HepG2 (cell line): Measurements from ENCODE around the gene PCBP4. TPM values are rescaled to one million over a fixed set of nuclear protein-coding genes. Genes with fewer than 3 reads are reported as not detected.

ENCODE experiments used
- CC2D1A ChIP-seq: sonication (generic); formaldehyde crosslinking; IDR thresholded peaks from 2 replicates; pipeline ENCODE4 v1.8.1; 2023; ENCODE audit warnings: mild to moderate bottlenecking, missing genetic modification reagents
- CSRNP1 ChIP-seq: sonication (generic); formaldehyde crosslinking; IDR thresholded peaks from 2 replicates; pipeline ENCODE4 v1.8.1; 2023; ENCODE audit warnings: mild to moderate bottlenecking, missing genetic modification reagents
- EZH2 ChIP-seq: conservative IDR thresholded peaks from 2 replicates; pipeline ENCODE4 v1.6.1; 2012; ENCODE audit warnings: mild to moderate bottlenecking, low read depth, low read length, moderate library complexity
- FOXP1 ChIP-seq, 2 experiments: fragments of 450-650 bp in 1 of 2; IDR thresholded peaks; 2 replicates each; pipeline ENCODE4 v1.6.1; 2017 to 2018; ENCODE audit warnings: antibody characterized with exemption in 1 of 2
- KDM4B ChIP-seq: sonication (generic); formaldehyde crosslinking; IDR thresholded peaks from 2 replicates; pipeline ENCODE4 v1.4.0; 2020; ENCODE audit warnings: missing genetic modification reagents
- KLF9 ChIP-seq: IDR thresholded peaks from 2 replicates; pipeline ENCODE4 v1.6.1; 2016; ENCODE audit warnings: low read depth
- MIER2 ChIP-seq: IDR thresholded peaks from 2 replicates; pipeline ENCODE4 v1.6.1; 2016; ENCODE audit warnings: missing biosample characterization, missing genetic modification reagents
- MXI1 ChIP-seq: IDR thresholded peaks from 3 replicates; pipeline ENCODE4 v1.6.1; 2012; ENCODE audit warnings: low read depth, low read length, inconsistent platforms, borderline replicate concordance
- PHF21A ChIP-seq: sonication (generic); formaldehyde crosslinking; IDR thresholded peaks from 2 replicates; pipeline ENCODE4 v1.5.0; 2020; ENCODE audit warnings: mild to moderate bottlenecking, missing genetic modification reagents
- ZC3H4 ChIP-seq: sonication (generic); formaldehyde crosslinking; IDR thresholded peaks from 2 replicates; pipeline ENCODE4 v1.4.0; 2020; ENCODE audit warnings: missing genetic modification reagents, borderline replicate concordance
- ZNF230 ChIP-seq: sonication (generic); formaldehyde crosslinking; IDR thresholded peaks from 2 replicates; pipeline ENCODE4 v1.4.0; 2020; ENCODE audit warnings: mild to moderate bottlenecking, missing genetic modification reagents
- ZNF333 ChIP-seq: sonication (generic); formaldehyde crosslinking; IDR thresholded peaks from 2 replicates; pipeline ENCODE4 v1.4.0; 2020; ENCODE audit warnings: mild to moderate bottlenecking, missing genetic modification reagents, borderline replicate concordance
- ZNF775 ChIP-seq: sonication (generic); formaldehyde crosslinking; IDR thresholded peaks from 2 replicates; pipeline ENCODE4 v1.4.0; 2020; ENCODE audit warnings: missing genetic modification reagents, mild to moderate bottlenecking, moderate library complexity, borderline replicate concordance
- ZNF879 ChIP-seq: sonication (generic); formaldehyde crosslinking; IDR thresholded peaks from 2 replicates; pipeline ENCODE4 v1.8.1; 2023; ENCODE audit warnings: missing genetic modification reagents
- polyA plus RNA-seq, 8 experiments: library from polyadenylated mRNA; depleted of rRNA in 3 of 8; stranded (reverse) in 7 of 8; unstranded in 1 of 8; fragments of >200 nt; fragmentation: Illumina TruSeq in 4 of 8; extraction: Trizol in 4 of 8; gene quantifications; 2 replicates each; pipeline versions ENCODE4 v1.2.1 to v1.2.3, GENCODE V29; 2011 to 2016; ENCODE audit warnings: low read depth in 4 of 8, missing spikeins in 1 of 8, mixed read lengths in 1 of 8; ENCODE audit not compliant: insufficient read depth in 1 of 8
- total RNA-seq, 5 experiments: library from RNA; depleted of rRNA; stranded (reverse); fragments of >200 nt; fragmentation: Illumina TruSeq; extraction: Trizol; gene quantifications; 2 replicates each; pipeline ENCODE4 v1.2.3, GENCODE V29; 2016; ENCODE audit warnings: low read depth in 1 of 5
- TF ChIP-seq, protein P1 (sequence below): sonication (generic); formaldehyde crosslinking; IDR thresholded peaks from 2 replicates; pipeline ENCODE4 v1.5.1; 2020; ENCODE audit warnings: missing genetic modification reagents, mild to moderate bottlenecking, borderline replicate concordance
- TF ChIP-seq, protein P2 (sequence below), 2 experiments: IDR thresholded peaks; 2 replicates each; pipeline ENCODE4 v1.6.1; 2011 to 2012; ENCODE audit warnings: low read length in 2 of 2, borderline replicate concordance in 1 of 2, low read depth in 1 of 2, mild to moderate bottlenecking in 1 of 2, moderate library complexity in 1 of 2
- TF ChIP-seq, protein P3 (sequence below): sonication (generic); formaldehyde crosslinking; IDR thresholded peaks from 2 replicates; pipeline ENCODE4 v1.8.0; 2022; ENCODE audit warnings: missing genetic modification reagents, low read depth, mild to moderate bottlenecking, borderline replicate concordance
- TF ChIP-seq, protein P4 (sequence below): sonication (generic); formaldehyde crosslinking; IDR thresholded peaks from 2 replicates; pipeline ENCODE4 v1.4.0; 2020; ENCODE audit warnings: missing genetic modification reagents, mild to moderate bottlenecking, borderline replicate concordance

PCBP4 gene
- total and polyA plus RNA-seq, 2 of the 13 experiments (the other 11 are each of a cell fraction or from before 2014, with no cell fraction given): 36.8 to 51.3 TPM

- TF ChIP-seq, protein P1, sequence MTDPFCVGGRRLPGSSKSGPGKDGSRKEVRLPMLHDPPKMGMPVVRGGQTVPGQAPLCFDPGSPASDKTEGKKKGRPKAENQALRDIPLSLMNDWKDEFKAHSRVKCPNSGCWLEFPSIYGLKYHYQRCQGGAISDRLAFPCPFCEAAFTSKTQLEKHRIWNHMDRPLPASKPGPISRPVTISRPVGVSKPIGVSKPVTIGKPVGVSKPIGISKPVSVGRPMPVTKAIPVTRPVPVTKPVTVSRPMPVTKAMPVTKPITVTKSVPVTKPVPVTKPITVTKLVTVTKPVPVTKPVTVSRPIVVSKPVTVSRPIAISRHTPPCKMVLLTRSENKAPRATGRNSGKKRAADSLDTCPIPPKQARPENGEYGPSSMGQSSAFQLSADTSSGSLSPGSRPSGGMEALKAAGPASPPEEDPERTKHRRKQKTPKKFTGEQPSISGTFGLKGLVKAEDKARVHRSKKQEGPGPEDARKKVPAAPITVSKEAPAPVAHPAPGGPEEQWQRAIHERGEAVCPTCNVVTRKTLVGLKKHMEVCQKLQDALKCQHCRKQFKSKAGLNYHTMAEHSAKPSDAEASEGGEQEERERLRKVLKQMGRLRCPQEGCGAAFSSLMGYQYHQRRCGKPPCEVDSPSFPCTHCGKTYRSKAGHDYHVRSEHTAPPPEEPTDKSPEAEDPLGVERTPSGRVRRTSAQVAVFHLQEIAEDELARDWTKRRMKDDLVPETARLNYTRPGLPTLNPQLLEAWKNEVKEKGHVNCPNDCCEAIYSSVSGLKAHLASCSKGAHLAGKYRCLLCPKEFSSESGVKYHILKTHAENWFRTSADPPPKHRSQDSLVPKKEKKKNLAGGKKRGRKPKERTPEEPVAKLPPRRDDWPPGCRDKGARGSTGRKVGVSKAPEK (CRISPR knock-in tag): no peak
- TF ChIP-seq, protein P2, sequence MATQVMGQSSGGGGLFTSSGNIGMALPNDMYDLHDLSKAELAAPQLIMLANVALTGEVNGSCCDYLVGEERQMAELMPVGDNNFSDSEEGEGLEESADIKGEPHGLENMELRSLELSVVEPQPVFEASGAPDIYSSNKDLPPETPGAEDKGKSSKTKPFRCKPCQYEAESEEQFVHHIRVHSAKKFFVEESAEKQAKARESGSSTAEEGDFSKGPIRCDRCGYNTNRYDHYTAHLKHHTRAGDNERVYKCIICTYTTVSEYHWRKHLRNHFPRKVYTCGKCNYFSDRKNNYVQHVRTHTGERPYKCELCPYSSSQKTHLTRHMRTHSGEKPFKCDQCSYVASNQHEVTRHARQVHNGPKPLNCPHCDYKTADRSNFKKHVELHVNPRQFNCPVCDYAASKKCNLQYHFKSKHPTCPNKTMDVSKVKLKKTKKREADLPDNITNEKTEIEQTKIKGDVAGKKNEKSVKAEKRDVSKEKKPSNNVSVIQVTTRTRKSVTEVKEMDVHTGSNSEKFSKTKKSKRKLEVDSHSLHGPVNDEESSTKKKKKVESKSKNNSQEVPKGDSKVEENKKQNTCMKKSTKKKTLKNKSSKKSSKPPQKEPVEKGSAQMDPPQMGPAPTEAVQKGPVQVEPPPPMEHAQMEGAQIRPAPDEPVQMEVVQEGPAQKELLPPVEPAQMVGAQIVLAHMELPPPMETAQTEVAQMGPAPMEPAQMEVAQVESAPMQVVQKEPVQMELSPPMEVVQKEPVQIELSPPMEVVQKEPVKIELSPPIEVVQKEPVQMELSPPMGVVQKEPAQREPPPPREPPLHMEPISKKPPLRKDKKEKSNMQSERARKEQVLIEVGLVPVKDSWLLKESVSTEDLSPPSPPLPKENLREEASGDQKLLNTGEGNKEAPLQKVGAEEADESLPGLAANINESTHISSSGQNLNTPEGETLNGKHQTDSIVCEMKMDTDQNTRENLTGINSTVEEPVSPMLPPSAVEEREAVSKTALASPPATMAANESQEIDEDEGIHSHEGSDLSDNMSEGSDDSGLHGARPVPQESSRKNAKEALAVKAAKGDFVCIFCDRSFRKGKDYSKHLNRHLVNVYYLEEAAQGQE (IDR thresholded peaks at IDR 0.05; ENCODE audit: borderline replicate concordance in 1 of 2, low read depth in 1 of 2, low read length in 2 of 2): no peak
- TF ChIP-seq ZNF230 (no peak), EZH2 (no peak), ZC3H4 (no peak; the same call in 1 of the 2 replicates), ZNF333 (CRISPR knock-in tag) (no peak), CSRNP1 (CRISPR knock-in tag) (no peak), PHF21A (CRISPR knock-in tag) (peak; percentile 37; the same call in 1 of the 2 replicates), FOXP1 (IDR thresholded peaks at IDR 0.05) (no peak), FOXP1 (CRISPR knock-in tag; IDR thresholded peaks at IDR 0.05) (no peak), ZNF775 (CRISPR knock-in tag) (no peak), MXI1 (no peak; the same call in 2 of the 3 replicates), ZNF879 (CRISPR knock-in tag) (no peak), MIER2 (no peak), KDM4B (CRISPR knock-in tag) (no peak), CC2D1A (CRISPR knock-in tag) (no peak), KLF9 (CRISPR knock-in tag) (no peak)
- TF ChIP-seq, protein P3, sequence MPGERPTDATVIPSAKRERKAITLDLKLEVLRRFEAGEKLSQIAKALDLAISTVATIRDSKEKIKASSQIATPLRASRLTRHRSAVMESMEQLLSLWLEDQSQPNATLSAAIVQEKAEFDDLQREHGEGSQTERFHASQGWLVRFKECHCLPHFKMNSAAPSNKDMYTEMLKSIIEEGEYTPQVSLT: no peak
- TF ChIP-seq, protein P4, sequence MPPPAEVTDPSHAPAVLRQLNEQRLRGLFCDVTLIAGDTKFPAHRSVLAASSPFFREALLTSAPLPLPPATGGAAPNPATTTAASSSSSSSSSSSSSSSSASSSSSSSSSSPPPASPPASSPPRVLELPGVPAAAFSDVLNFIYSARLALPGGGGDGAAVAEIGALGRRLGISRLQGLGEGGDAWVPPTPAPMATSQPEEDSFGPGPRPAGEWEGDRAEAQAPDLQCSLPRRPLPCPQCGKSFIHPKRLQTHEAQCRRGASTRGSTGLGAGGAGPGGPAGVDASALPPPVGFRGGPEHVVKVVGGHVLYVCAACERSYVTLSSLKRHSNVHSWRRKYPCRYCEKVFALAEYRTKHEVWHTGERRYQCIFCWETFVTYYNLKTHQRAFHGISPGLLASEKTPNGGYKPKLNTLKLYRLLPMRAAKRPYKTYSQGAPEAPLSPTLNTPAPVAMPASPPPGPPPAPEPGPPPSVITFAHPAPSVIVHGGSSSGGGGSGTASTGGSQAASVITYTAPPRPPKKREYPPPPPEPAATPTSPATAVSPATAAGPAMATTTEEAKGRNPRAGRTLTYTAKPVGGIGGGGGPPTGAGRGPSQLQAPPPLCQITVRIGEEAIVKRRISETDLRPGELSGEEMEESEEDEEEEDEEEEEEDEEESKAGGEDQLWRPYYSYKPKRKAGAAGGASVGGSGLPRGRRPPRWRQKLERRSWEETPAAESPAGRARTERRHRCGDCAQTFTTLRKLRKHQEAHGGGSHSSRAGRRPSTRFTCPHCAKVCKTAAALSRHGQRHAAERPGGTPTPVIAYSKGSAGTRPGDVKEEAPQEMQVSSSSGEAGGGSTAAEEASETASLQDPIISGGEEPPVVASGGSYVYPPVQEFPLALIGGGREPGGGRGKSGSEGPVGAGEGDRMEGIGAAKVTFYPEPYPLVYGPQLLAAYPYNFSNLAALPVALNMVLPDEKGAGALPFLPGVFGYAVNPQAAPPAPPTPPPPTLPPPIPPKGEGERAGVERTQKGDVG: no peak
These were observed 34.3 kb upstream of the PCBP4 start (continued) for GRCh38 chr3:52001443-52001974.
